C4-2B (cell line): ENCODE data around the gene DLG4.

Source experiments
- ZFX ChIP-seq: fragments of 450-650 bp; IDR thresholded peaks from 2 replicates; pipeline ENCODE4 v1.6.1; 2017
- TF ChIP-seq, protein P1 (sequence below): fragments of 450-650 bp; conservative IDR thresholded peaks from 2 replicates; pipeline ENCODE4 v1.5.1; 2017; ENCODE audit warnings: mild to moderate bottlenecking

DNA sequence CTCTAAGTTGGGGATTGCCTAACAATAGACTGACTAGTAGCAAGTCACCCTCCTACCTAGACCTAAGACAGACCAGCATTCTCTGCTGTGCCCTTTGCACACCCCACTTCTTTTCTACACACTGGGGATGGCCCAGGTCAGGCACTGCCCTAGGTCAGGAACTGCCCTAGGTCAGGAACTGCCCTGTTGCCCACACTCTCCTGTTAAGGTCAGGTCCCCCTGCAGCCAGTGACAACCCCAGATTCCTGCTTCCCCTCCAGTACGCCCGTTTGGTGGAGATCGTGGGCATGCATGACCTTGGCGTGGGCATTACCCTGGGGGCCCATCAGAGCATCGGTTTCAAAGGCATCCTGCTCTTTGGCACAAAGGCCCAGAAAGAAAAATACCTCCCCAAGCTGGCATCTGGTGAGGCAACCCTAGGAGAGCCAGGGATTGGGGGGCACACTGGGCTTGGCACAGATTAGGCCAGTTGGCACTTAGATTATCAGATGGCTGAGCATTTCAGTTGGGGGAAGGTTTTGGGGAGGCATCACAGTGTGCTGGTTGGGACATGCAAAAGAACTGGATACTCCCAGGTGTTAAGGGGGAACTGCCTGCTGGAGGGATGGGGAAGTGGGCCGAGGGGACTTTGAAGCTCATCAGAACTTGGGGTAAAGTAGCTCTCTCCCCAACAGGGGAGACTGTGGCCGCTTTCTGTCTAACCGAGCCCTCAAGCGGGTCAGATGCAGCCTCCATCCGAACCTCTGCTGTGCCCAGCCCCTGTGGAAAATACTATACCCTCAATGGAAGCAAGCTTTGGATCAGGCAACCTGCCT, 1.8 kb upstream of the DLG4 start:
- TF ChIP-seq, protein P1, sequence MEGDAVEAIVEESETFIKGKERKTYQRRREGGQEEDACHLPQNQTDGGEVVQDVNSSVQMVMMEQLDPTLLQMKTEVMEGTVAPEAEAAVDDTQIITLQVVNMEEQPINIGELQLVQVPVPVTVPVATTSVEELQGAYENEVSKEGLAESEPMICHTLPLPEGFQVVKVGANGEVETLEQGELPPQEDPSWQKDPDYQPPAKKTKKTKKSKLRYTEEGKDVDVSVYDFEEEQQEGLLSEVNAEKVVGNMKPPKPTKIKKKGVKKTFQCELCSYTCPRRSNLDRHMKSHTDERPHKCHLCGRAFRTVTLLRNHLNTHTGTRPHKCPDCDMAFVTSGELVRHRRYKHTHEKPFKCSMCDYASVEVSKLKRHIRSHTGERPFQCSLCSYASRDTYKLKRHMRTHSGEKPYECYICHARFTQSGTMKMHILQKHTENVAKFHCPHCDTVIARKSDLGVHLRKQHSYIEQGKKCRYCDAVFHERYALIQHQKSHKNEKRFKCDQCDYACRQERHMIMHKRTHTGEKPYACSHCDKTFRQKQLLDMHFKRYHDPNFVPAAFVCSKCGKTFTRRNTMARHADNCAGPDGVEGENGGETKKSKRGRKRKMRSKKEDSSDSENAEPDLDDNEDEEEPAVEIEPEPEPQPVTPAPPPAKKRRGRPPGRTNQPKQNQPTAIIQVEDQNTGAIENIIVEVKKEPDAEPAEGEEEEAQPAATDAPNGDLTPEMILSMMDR = no peak
- TF ChIP-seq ZFX = no peak
